HG03064 (cell line): ENCODE measurements around the gene PRAMEF15.
"Not testable (repeated sequence)": the region's sequence is repeated elsewhere in the genome, so short reads cannot be mapped to it uniquely, and the experiment has no call there.

Experiments
- ATAC-seq: cut with Tn5 transposase; IDR thresholded peaks from one replicate; pipeline ENCODE4 v1.9.1; 2021; ENCODE audit warnings: low read depth; ENCODE audit not compliant: unreplicated experiment

The PRAMEF15 gene

GRCh38 chr1:13315281-13315680 is at the start of gene PRAMEF15:
TSS of gene PRAMEF15 (plus strand) at chr1:13315581. CDS start at chr1:13318408, 2,827 bp downstream.
- ATAC-seq, result not testable (repeated sequence)

DNA sequence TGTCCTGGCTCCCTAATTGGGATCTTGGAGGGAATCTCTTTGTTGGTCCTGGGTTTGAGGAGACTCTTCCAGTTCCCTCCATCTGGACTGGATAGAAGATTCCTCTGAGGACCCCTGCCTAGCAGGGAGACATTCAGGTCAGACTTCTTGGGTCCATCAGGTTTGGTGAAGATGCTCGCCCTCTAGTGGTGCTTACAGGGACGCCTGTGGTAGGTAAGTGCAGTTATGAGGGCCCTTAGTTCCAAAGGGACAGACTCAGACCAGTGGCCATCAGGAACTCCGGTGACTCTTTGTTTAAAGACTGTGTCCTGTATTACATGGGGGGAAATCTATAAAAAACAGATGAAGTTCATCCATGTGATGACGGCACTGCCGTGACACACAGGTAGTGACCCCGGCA is 38.4 kb upstream of the PRAMEF15 start:
- not testable (repeated sequence) for ATAC-seq

DNA sequence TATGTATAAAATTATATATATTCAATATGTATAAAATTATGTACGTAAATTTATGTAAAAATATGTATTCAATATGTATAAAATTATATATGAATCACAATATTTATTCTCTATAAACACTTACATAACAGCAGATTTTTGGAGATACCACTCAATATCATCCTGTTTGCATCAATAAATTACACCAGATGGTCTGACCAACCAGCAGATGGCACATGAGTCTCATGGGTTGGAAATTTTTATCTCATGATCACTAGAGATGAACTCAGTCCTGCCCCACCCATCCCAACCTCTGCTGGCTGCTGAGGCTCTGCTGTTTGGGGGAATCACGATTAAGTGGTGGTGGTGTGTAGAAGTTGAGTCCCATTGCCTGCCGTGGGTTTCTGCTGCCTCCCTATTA is 35.8 kb upstream of the PRAMEF15 start:
- ATAC-seq, result not testable (repeated sequence)

- ATAC-seq, result not testable (repeated sequence)
Observed at GRCh38 chr1:13285037-13285436, 30.3 kb upstream of the PRAMEF15 start, which contains the start of gene PRAMEF8. TSS of gene PRAMEF8 (minus strand) at chr1:13285137. CDS start at chr1:13284091, 1,046 bp downstream.

GRCh38 chr1:13289030-13289429 is 26.4 kb upstream of the PRAMEF15 start:
- not testable (repeated sequence) for ATAC-seq

- not testable (repeated sequence) for ATAC-seq
Observed at GRCh38 chr1:13297216-13297931, 18.0 kb upstream of the PRAMEF15 start.

GRCh38 chr1:13298699-13299098 is 16.7 kb upstream of the PRAMEF15 start:
- ATAC-seq, result not testable (repeated sequence)

DNA sequence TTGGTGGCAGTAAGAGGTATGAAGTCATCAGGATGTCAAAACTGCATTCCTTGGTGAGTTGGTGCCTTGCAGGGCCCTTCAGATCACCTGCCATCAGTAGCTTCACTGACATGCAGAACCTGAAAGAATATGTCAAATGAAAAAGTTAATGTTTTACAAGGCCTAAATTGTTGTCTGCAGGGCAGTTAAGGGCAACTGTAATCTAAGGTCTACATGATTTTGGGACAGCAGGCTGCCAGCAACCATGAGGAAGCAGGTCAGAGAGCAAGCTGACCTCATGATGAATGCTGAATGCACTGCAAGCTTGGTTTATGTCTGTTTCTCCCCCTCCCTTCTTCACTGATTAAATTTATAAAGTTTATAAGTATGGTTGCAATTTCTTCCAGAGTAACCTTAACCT is 13.2 kb upstream of the PRAMEF15 start:
- ATAC-seq, result not testable (repeated sequence)

GRCh38 chr1:13303239-13303638 is 12.1 kb upstream of the PRAMEF15 start, which contains the start of gene PRAMEF33:
TSS of gene PRAMEF33 (plus strand) at chr1:13303539. CDS start at chr1:13305955, 2,416 bp downstream.
- ATAC-seq, result not testable (repeated sequence)

DNA sequence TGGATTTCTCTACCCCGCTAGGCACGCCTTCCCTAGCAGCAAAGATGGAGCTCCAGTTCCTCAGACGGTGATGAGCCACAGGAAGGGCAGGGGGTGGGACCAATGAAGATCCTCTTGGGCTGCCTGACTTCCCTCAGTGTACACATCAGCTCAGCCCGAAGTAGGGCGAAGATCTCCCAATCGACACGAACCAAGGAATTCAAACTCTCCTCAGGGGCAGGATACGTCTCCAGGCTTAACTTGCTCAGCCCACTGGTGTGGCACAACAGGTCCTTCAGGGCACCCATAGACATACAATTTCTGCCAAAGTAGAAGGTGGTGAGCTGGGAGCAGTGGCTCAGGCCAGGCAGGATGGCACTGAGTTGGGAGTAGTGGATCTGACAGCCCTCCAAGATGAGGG is 27.1 kb downstream of the PRAMEF15 start:
- not testable (repeated sequence) for ATAC-seq

- ATAC-seq, result not testable (repeated sequence)
Observed at GRCh38 chr1:13347034-13347433, 31.7 kb downstream of the PRAMEF15 start, which contains the start of gene PRAMEF14. TSS of gene PRAMEF14 (minus strand) at chr1:13347134. CDS start at chr1:13345314, 1,820 bp downstream.

DNA sequence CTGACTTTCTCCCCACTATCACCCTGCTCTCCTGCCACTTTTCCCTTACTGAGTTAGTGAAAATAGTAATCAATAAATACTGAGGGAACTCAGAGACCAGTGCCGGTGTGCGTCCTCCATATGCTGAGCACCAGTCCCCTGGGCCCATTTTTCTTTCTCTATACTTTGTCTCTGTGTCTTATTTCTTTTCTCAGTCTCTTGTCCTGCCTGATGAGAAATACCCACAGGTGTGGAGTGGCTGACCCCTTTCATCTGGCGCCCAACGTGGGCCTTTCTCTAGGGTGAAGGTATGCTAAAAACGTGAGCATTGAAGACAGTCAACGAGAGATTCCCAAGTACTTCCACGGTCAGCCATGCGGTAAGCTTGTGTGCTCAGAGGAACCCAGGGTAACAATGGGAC is 38.1 kb downstream of the PRAMEF15 start:
- not testable (repeated sequence) for ATAC-seq

- not testable (repeated sequence) for ATAC-seq
Observed at GRCh38 chr1:13354475-13354874, 39.1 kb downstream of the PRAMEF15 start.

DNA sequence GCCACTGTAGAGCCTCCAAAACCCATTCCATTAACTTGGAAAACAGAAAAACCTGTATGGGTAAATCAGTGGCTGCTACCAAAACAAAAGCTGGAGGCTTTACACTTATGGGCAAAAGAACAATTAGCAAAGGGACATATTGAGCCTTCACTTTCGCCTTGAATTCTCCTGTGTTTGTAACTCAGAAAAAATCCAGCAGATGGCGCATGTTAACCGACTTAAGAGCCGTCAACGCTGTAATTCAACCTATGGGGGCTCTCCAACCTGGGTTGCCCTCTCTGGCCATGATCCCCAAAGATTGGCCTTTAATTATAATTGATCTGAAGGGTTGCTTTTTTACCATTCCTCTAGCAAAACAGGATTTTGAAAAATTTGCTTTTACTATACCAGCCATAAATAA is 41.4 kb downstream of the PRAMEF15 start:
- not testable (repeated sequence) for ATAC-seq

- ATAC-seq, result not testable (repeated sequence)
Observed at GRCh38 chr1:13362364-13362763, 47.0 kb downstream of the PRAMEF15 start.

- not testable (repeated sequence) for ATAC-seq
Observed at GRCh38 chr1:13364928-13365327, 49.5 kb downstream of the PRAMEF15 start.

GRCh38 chr1:13366536-13366935 is 51.2 kb downstream of the PRAMEF15 start:
- not testable (repeated sequence) for ATAC-seq

DNA sequence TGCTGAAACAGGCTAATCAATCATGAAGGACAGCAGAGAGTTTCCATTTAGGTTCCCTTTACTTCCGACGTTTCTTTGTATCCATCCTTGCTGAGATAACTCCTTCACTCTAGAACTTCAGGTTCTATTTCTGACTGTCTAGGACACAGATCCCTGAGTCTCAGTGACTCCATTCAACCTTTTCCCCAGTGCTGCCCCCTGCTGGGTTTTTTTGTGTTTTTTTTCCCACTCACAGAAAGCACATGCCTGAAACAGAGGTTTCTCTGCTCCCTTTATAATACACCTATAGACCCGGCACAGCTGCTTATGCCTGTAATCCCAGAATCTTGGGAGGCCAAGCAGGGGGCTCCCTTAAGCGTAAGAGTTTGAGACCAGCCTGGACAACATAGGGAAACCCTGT is 53.2 kb downstream of the PRAMEF15 start:
- ATAC-seq, result not testable (repeated sequence)
